ENCODE results near the gene CERS1. TPM values are rescaled to one million over a fixed set of nuclear protein-coding genes. Genes with fewer than 3 reads are reported as not detected.
A peak's percentile ranks its signal among the peaks of the same experiment; 100 is the strongest.

The CERS1 gene
- total RNA-seq, 1 donor, result 0.27 TPM

DNA sequence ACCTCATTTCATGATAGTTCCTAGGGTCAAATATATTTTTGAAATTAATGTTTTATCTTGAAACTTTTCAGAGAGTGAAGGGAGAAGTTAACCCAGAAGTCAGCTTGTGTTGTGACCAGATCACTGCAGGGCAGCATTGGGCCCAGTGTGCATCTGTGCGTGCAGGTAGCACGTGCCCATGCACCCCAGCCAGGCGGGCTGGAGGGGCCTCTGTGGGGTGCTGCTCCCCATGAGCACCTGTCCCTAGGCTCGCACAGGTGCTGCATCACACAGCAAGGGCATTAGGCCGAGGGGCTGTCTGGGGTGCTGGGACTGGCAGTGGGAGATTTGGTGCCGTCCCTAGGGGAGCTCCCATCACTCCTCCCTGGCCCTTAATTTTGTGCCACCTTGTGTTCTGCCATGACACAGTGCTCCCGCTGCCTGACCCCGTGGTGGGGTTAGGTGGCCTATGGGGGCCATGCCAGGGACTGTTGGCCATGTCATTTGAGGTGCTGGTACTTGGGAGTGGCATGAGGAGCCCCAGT lies 51.1 kb downstream of the CERS1 start:
- DNase-seq (ENCODE audit: low read depth in 2 of 3, low spot score in 2 of 3), result no peak

DNA sequence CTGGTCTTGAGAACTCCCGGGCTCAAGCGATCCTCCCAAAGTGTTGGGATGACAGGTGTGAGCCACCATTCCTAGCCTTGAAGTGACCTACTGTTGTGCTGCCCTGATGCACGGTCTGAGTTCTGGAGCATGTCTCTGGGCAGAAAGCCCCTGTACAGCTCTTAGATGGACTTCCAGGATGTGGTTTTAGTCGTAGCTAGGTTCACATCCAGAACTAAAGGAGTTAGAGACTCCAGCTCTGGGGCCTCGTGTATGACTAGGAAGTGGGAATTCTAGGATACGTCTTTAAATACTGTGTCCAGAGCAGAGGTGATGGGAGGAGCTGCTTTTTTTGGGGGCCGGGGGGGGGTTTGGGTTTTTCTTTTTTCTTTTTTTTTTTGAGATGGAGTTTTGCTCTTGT lies 52.0 kb downstream of the CERS1 start:
- no peak for DNase-seq (ENCODE audit: low read depth in 2 of 3, low spot score in 2 of 3)

DNA sequence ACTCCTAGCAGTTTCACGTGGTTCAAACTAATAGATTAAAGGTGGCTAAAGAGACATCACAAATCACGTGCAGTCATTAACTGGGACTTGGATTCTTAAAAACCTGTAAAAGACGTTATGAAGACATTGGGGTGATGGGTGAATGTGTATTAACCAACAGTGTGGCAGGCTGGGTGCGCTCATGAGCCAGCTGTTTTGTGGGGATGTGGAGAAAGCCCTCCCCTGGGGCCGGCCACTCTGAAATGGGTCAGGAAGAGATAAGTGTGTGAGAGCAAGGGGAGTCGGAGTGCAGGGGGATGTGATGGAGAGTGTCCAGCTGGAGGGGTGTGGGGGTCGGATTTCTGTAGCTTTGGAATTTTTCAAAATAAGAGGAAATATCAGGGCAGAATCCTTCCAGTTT lies 53.8 kb downstream of the CERS1 start:
- no peak for DNase-seq (ENCODE audit: low read depth in 2 of 3, low spot score in 2 of 3)

DNA sequence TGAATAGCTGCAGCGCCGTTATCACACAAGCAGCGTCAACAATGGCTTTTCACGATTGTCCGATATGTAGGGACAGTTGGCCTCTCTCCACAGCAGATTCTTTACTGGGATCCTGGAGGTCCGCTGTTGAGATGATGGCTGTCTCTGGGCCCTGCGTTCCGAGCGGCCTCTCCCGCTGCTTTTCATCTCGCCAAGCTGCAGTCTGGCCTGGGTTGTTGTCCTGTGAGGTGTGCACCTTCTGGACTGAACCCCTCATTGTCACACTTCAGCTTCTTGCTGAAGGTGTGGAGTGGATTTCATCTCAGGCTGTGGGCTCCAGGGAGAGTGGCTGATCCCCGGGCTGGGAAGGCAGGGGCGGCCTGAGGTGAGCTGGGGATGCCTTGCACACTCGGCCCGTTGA lies 54.6 kb downstream of the CERS1 start:
- no peak for DNase-seq (ENCODE audit: low read depth in 2 of 3, low spot score in 2 of 3)

DNA sequence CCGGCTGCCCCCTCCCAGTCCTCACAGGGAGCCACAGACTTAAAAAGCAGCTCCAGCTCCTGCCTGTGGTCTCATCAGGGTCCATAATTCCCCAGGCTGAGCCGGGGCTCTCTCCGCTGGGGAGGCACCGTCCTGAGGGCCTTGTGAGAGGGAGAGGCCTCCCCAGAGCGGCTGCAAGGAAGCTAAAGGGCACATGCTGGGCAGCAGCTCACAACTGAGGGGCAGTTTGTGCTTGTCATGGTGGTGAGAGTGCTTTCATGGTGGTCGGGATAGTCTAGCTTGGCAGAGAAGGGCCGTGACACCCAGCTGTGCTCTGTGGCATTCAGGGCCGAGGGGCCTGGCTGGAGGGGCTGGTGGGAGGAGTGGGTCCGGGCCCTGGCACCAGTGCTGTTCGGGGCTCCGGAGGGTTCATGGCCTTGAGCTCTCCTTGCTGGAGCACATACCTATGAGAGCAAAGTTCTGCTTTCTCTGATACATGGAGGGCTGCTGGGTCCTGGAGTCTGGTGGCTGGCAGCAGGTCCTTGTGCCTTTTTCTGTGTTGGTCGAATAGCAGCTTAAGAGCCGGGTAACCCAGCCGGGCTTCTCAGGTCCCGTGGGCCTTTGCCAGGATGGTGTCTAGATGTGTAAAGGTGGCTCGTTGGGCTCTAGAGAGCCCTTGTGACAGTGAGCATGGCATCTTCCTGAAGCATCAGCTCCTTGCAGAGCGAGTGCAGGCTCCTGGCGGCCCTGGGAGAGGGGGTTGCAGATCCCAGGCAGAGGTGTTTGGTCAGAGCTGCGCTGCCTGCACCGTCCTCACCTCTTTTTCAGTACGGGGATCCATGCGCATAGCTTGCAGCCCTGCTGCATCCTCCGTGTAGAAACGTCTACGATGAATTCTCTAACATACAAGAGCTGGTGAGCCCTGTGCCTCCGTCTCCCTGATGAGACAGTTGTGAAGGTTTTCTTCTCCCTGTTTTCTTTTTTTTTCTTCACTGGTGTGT lies 55.4 kb downstream of the CERS1 start:
- no peak for DNase-seq (ENCODE audit: low read depth in 2 of 3, low spot score in 2 of 3)

DNA sequence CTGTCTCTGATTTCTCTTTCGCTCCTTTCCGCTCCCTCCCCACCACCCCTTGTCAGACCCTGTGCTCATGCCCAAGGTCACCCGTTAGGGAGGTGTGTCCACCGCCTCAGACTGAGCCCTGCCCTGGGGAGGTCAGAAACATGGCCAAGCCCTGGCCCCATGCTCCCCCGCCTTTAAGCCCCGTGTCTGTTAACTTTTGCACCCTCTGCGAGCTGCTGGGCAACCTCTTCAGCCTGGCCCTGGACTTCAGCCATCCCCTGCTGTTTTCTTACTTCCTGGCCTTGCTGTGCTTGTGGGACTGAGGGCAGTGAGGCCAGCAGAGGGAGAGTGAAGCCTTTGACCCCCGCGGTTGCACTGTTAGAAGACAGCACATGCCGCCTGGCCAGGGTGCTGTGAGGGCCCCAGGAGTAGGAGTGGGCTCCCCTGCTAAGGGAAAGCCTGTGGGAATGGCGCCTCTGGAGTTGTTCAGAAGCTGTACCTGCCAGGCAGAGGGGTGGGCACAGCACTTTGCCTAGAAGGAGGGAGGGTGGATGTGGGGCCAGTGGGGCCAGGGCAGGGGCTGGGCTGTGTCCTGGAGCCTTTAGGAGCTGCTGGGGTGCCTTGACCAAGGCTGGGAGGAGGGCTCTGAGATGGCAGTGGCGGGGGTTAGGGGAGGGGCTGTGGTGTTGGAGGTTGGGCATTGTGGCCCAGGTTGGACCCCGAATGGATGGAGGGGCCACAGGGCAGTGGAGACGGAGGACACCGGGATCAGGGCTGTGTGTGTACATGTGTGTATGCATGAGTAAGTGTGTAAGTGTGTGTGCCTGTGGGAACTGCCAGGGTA lies 56.3 kb downstream of the CERS1 start:
- no peak for DNase-seq (ENCODE audit: low read depth in 2 of 3, low spot score in 2 of 3)

DNA sequence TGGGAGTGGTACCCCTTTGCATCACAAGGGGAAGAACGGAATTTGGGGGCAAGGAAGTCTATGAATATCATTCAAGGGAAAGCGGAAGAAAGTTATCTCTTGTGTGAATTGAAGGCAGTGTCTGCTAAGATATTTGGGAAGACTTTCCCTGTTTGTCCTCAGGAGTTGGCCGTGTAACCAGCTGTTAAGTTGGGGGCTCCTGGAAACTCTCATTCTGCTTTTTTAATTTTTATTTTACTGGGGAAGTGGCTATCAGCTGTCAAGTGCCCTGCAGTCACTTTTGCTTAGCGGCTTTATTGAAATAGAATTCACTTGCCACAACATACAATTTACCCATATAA lies 61.3 kb downstream of the CERS1 start:
- no peak for DNase-seq (ENCODE audit: low read depth in 2 of 3, low spot score in 2 of 3)

DNA sequence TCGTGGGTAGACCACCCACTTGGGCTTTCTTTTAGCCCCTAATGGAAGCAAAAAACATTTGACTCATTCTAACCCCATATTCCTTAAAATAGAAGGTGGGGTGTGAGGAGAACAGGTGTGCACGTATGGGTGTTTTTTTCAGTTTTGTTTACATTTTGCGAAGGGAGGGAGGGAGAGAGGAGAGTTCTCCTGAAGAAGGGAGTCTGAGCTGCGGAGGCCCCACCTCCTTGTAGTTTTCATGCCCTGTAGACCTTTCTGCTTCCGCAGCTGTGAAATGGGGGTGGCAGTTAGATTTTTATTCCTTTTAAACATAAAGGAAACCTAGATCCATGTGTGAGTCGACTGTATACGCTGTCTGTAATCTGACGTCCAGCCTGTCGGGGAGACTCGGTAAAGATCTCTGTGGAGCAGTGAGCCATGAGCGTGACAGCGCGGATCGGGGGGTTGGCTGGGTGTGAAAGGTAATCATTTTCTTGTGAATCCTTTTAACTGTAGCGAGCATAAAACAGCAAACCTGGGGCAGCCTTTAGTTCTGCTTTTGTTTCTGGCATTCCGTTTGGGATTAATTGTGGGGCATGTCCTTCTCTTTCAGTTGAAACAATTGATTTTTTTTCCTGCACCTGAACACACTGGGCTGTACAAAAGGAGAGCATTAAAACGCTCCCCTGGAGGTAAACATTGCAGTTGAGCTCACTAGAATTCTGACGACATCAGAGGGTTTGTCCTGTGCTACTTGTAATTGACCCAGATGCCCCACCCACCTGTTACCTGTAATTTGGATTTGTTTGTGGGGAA lies 61.9 kb downstream of the CERS1 start:
- DNase-seq (ENCODE audit: low read depth in 2 of 3, low spot score in 2 of 3), result no peak

DNA sequence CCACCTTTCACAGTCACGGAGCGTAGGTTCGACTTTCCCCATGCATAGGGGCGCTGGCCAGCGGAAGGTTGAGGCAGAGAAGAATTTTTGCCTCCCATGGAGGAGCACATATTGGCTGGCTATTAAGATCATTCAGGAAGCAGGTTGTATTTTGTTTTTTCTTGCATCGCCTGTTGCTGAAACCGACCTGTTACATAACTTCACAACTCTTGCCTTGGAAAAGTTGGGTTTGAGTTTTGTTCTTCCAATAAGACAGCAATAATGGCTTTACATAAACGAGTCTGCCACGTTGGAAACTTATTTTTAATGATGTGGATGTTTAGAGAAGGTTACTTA lies 62.8 kb downstream of the CERS1 start:
- peak in 1 of 3 donors; percentile 11 for DNase-seq (ENCODE audit: low read depth in 2 of 3, low spot score in 2 of 3)

DNA sequence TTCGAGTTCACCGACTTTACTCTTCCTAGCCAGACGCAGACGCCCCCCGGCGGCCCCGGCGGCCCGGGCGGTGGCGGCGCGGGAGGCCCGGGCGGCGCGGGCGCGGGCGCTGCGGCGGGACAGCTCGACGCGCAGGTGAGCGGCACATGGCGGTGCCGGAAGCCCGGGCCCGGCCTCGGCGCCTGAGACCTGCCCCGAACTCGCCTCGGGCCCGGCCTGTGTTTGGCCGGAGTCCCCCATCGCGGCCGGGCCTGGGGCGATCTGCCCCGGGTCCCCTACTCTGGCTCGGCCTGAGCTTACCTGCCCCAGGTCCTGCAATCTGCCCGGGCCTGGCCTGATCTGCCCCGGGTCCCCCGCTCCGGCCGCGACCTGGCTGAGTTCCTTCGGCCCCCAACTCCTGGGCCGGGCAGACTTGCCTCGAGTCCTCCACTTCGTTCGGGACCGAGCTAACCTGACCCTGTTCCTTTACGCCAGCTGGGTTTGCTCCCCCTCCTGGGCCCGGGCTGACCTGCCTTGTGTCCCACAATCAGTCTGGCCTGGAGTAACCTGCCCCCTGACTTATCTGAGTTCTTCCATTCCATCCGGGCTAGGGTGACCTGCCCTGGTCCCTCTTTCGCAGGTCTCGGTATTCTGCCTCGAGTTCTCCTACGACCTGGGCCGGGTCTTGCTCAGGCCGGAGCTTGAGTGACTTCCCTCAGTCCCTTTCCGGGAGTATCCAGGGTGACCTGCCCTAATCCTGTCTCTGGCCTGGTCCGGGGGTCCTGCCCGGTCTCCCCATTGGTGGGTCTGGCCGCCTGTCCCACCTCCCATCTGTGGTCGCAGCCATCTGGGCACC lies 63.4 kb downstream of the CERS1 start:
- peak in 2 of 3 donors; percentile 24 to 46 for DNase-seq (ENCODE audit: low read depth in 2 of 3, low spot score in 2 of 3)

DNA sequence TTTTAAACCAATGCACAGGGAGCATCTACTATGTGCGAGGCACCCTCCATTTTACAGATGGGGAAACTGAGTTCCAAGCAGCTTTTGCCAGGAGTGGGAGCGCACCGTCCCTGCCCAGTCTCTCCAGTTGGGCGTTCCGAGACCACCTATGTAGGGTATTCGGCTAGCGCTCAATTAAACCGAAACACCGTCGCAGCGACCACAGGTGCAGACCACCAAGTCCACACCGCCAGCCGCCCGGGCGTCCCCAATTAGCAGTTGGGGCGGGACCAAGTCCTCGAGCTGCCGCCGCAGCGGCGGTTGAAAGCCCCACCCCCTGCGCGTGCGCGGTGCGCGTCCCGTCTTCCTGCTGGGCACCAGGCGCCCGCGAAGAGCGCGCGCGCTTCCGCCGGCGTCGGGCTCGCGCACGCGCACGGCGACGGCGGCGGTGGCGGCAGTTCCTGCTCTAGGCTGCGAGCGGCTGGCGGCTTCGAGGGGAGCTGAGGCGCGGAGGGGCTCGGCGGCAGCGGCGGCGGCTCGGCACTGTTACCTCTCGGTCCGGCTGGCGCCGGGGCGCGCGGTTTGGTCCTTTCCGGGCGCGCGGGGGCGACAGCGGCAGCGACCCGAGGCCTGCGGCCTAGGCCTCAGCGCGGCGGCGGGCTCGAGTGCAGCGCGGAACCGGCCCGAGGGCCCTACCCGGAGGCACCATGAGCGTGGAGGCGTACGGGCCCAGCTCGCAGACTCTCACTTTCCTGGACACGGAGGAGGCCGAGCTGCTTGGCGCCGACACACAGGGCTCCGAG lies 64.2 kb downstream of the CERS1 start, which contains the start of gene UPF1:
UPF1 (plus strand) TSS at position 436 of the 782 bp plus-strand sequence; CDS start at position 687, 251 bp downstream.
- peak; percentile 92 to 96 (median 96) for DNase-seq (ENCODE audit: low read depth in 2 of 3, low spot score in 2 of 3)

DNA sequence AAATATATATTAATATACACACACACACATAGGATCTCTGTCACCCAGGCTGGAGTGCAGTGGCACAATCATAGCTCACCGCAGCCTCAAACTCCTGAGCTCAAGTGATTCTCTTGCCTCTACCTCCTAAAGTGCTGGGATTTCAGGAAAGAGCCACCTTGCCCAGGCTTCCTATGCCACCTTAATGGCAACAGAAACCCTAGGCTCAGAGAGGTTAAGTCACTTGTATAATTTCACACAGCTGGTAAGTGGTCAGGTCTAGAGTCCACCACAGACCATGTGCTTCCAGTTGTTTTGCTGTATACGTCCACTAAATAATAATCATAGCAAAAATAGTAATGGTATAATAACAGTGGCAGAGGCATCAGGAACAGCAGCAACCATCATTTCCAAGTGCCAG lies 65.5 kb downstream of the CERS1 start:
- no peak for DNase-seq (ENCODE audit: low read depth in 2 of 3, low spot score in 2 of 3)

DNA sequence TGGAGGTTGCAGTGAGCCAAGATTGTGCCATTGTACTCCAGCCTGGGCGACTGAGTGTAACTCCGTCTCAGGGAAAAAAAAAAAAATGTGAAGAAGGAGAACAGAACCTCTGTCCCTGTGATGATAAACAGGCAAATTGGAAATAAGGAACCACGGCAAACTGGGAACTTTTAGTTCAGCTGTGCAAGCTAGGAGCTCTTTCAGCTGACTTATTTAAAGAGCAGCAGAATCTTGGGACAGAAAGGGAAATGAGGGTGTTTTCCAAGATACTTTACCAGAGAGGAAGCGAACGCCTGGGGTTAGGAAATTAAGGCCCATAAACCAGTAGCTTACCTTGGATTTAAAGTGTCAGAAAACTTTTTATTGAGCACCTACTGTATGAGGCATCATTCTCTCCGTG lies 67.2 kb downstream of the CERS1 start:
- DNase-seq (ENCODE audit: low read depth in 2 of 3, low spot score in 2 of 3), result no peak

Other genes with a start within 250 kb of the CERS1 start
- 6.7 TPM for gene CRTC1, start 212.5 kb downstream of the CERS1 start, total RNA-seq
- under 0.01 TPM for gene COMP, start 104.9 kb downstream of the CERS1 start, total RNA-seq
- 104 TPM for gene UPF1, start 64.2 kb downstream of the CERS1 start, total RNA-seq
- gene COPE, start 23.2 kb upstream of the CERS1 start, total RNA-seq, result 355 TPM
- 92.9 TPM for gene DDX49, start 23.6 kb upstream of the CERS1 start, total RNA-seq
- 4.8 TPM for gene HOMER3, start 45.1 kb upstream of the CERS1 start, total RNA-seq
- 33.7 TPM for gene SUGP2, start 137.4 kb upstream of the CERS1 start, total RNA-seq
- gene ARMC6, start 137.4 kb upstream of the CERS1 start, total RNA-seq, result 80.8 TPM
- 11.6 TPM for gene SLC25A42, start 167.8 kb upstream of the CERS1 start, total RNA-seq
- 33.4 TPM for gene TMEM161A, start 242.3 kb upstream of the CERS1 start, total RNA-seq